ENCODE results near the gene CERT1. TPM values are rescaled to one million over a fixed set of nuclear protein-coding genes. Genes with fewer than 3 reads are reported as not detected.

The CERT1 gene
- total and polyA plus RNA-seq, 2 donors (not counting 1 experiment from before 2014, with no cell fraction given) = 18.0 to 36.0 TPM

DNA sequence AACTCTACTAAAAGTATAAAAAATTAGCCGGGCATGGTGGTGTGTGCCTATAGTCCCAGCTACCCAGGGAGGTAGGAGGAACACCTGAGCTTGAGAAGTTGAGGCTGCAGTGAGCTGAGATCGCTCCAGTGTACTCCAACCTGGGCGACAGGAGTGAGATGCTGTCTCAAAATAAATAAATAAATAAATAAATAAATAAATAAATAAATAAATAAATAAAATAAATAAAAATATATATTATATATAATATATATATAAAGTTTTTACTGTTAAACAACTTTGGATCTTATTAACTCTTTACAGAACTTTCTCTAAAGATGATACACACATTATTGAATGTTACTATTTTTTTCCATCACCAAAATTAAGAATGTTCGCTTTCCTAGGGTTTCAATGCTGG is 136.0 kb downstream of the CERT1 start:
- Histone ChIP-seq H3K27me3 (ENCODE audit: control insufficient read depth, insufficient read depth, low read length) (no peaks in the 10 kb centered on the region), H2AFZ (ENCODE audit: low read length) (no peak overlapping the region), H3K4me3 (replicated peaks in 1 of 4; ENCODE audit: control extremely low read depth in 1 of 4, insufficient read depth in 1 of 4, low read depth in 3 of 4, low read length in 4 of 4) (no peak overlapping the region), H3K27ac (ENCODE audit: insufficient read depth, low read length) (no peak overlapping the region), H3K36me3 (ENCODE audit: control insufficient read depth, insufficient read depth, low read length) (no peaks in the 10 kb centered on the region), H4K20me1 (ENCODE audit: control insufficient read depth, extremely low read depth, insufficient read depth, low read length) (no peaks in the 10 kb centered on the region), H3K9ac (ENCODE audit: insufficient read depth, low read length) (no peak overlapping the region), H3K4me2 (ENCODE audit: extremely low read depth, insufficient read depth, low read length) (no peak overlapping the region), H3K79me2 (ENCODE audit: control insufficient read depth, insufficient read depth, low read length) (no peaks in the 10 kb centered on the region), H3K9me3 (ENCODE audit: control insufficient read depth, insufficient read depth, low read depth, low read length) (no peaks in the 10 kb centered on the region), H3K4me1 (ENCODE audit: control insufficient read depth, extremely low read depth, insufficient read depth, low read length) (no peaks in the 10 kb centered on the region)
- no peak for DNase-seq (ENCODE audit: low read depth in 2 of 2)
- TF ChIP-seq, protein P1, sequence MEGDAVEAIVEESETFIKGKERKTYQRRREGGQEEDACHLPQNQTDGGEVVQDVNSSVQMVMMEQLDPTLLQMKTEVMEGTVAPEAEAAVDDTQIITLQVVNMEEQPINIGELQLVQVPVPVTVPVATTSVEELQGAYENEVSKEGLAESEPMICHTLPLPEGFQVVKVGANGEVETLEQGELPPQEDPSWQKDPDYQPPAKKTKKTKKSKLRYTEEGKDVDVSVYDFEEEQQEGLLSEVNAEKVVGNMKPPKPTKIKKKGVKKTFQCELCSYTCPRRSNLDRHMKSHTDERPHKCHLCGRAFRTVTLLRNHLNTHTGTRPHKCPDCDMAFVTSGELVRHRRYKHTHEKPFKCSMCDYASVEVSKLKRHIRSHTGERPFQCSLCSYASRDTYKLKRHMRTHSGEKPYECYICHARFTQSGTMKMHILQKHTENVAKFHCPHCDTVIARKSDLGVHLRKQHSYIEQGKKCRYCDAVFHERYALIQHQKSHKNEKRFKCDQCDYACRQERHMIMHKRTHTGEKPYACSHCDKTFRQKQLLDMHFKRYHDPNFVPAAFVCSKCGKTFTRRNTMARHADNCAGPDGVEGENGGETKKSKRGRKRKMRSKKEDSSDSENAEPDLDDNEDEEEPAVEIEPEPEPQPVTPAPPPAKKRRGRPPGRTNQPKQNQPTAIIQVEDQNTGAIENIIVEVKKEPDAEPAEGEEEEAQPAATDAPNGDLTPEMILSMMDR (conservative IDR thresholded peaks at IDR 0.05 in 1 of 2, IDR thresholded peaks at IDR 0.05 in 1 of 2; ENCODE audit: low read depth in 1 of 2, low read length in 2 of 2) = no peak
- TF ChIP-seq EZH2 (IDR thresholded peaks at IDR 0.05; ENCODE audit: low read length, missing control alignments) = no peak

DNA sequence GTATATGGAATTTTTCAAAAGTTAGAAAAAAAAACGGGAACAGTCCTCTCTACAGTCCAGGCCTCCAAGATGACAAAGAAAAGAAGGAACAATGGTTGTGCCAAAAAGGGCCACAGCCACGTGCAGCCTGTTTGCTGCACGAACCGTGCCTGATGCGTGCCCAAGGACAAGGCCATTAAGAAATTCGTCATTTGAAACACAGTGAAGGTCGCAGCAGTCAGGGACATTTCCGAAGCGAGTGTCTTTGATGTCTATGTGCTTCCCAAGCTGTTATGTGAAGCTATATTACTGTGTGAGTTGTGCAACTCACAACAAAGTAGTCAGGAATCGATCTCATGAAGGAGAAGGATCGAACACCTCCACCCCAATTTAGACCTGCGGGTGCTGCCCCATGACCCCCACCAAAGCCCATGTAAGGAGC is 137.0 kb downstream of the CERT1 start:
- H3K79me2 ChIP-seq (ENCODE audit: control insufficient read depth, insufficient read depth, low read length) = no peaks in the 10 kb centered on the region
- no peaks in the 10 kb centered on the region for H4K20me1 ChIP-seq (ENCODE audit: control insufficient read depth, extremely low read depth, insufficient read depth, low read length)
- no peak overlapping the region for H3K4me3 ChIP-seq (replicated peaks in 1 of 4; ENCODE audit: control extremely low read depth in 1 of 4, insufficient read depth in 1 of 4, low read depth in 3 of 4, low read length in 4 of 4)
- no peak overlapping the region for H3K27ac ChIP-seq (ENCODE audit: insufficient read depth, low read length)
- H3K4me1 ChIP-seq (ENCODE audit: control insufficient read depth, extremely low read depth, insufficient read depth, low read length) = no peaks in the 10 kb centered on the region
- no peak overlapping the region for H2AFZ ChIP-seq (ENCODE audit: low read length)
- H3K4me2 ChIP-seq (ENCODE audit: extremely low read depth, insufficient read depth, low read length) = no peak overlapping the region
- TF ChIP-seq EZH2 (IDR thresholded peaks at IDR 0.05; ENCODE audit: low read length, missing control alignments) = no peak
- TF ChIP-seq, protein P1 (conservative IDR thresholded peaks at IDR 0.05 in 1 of 2, IDR thresholded peaks at IDR 0.05 in 1 of 2; ENCODE audit: low read depth in 1 of 2, low read length in 2 of 2) = no peak
- no peak overlapping the region for H3K9ac ChIP-seq (ENCODE audit: insufficient read depth, low read length)
- H3K9me3 ChIP-seq (ENCODE audit: control insufficient read depth, insufficient read depth, low read depth, low read length) = no peaks in the 10 kb centered on the region
- H3K36me3 ChIP-seq (ENCODE audit: control insufficient read depth, insufficient read depth, low read length) = no peaks in the 10 kb centered on the region
- no peaks in the 10 kb centered on the region for H3K27me3 ChIP-seq (ENCODE audit: control insufficient read depth, insufficient read depth, low read length)
- no peak for DNase-seq (ENCODE audit: low read depth in 2 of 2)

DNA sequence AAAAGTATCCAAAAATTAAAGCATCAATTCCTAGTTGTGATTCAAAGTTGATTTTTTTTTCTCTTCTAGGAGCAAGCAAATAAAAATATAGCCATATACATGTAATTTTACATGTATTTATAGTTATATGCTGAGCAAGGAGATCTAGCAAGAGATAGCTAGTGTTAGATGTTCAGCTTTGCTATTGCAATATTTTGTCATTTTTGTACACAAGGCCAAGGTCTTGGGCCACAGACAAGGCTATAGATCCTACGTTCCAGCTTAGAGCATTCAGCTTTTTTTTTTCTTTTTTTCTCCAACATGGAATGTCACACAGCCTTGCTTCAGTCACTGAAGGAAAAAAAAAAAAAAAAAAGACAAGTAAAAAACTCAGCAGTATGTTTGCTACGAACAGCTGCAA is 137.6 kb downstream of the CERT1 start:
- no peak overlapping the region for H3K27ac ChIP-seq (ENCODE audit: insufficient read depth, low read length)
- no peak overlapping the region for H2AFZ ChIP-seq (ENCODE audit: low read length)
- H3K4me1 ChIP-seq (ENCODE audit: control insufficient read depth, extremely low read depth, insufficient read depth, low read length) = no peaks in the 10 kb centered on the region
- H3K79me2 ChIP-seq (ENCODE audit: control insufficient read depth, insufficient read depth, low read length) = no peaks in the 10 kb centered on the region
- H3K4me2 ChIP-seq (ENCODE audit: extremely low read depth, insufficient read depth, low read length) = no peak overlapping the region
- H3K27me3 ChIP-seq (ENCODE audit: control insufficient read depth, insufficient read depth, low read length) = no peaks in the 10 kb centered on the region
- DNase-seq (ENCODE audit: low read depth in 2 of 2) = no peak
- H4K20me1 ChIP-seq (ENCODE audit: control insufficient read depth, extremely low read depth, insufficient read depth, low read length) = no peaks in the 10 kb centered on the region
- no peak for TF ChIP-seq EZH2 (IDR thresholded peaks at IDR 0.05; ENCODE audit: low read length, missing control alignments)
- TF ChIP-seq, protein P1 (conservative IDR thresholded peaks at IDR 0.05 in 1 of 2, IDR thresholded peaks at IDR 0.05 in 1 of 2; ENCODE audit: low read depth in 1 of 2, low read length in 2 of 2) = no peak
- no peak overlapping the region for H3K9ac ChIP-seq (ENCODE audit: insufficient read depth, low read length)
- no peak overlapping the region for H3K4me3 ChIP-seq (replicated peaks in 1 of 4; ENCODE audit: control extremely low read depth in 1 of 4, insufficient read depth in 1 of 4, low read depth in 3 of 4, low read length in 4 of 4)
- H3K9me3 ChIP-seq (ENCODE audit: control insufficient read depth, insufficient read depth, low read depth, low read length) = no peaks in the 10 kb centered on the region
- H3K36me3 ChIP-seq (ENCODE audit: control insufficient read depth, insufficient read depth, low read length) = no peaks in the 10 kb centered on the region

All from fibroblast of lung (primary cell).